Stimulated activated CD8-positive, alpha-beta memory T cell treated with anti-CD3 and anti-CD28 coated beads, Interleukin-12 subunit alpha, Interleukin-12 subunit beta, amount 100 ng/mL, for 24 hours (primary cell): ENCODE data around the gene COL4A3.

Experiments
- DNase-seq: peaks from one replicate; pipeline ENCODE4 v3.0.0-alpha.2; 2020; ENCODE audit errors: extremely low read depth

Gene COL4A3

DNA sequence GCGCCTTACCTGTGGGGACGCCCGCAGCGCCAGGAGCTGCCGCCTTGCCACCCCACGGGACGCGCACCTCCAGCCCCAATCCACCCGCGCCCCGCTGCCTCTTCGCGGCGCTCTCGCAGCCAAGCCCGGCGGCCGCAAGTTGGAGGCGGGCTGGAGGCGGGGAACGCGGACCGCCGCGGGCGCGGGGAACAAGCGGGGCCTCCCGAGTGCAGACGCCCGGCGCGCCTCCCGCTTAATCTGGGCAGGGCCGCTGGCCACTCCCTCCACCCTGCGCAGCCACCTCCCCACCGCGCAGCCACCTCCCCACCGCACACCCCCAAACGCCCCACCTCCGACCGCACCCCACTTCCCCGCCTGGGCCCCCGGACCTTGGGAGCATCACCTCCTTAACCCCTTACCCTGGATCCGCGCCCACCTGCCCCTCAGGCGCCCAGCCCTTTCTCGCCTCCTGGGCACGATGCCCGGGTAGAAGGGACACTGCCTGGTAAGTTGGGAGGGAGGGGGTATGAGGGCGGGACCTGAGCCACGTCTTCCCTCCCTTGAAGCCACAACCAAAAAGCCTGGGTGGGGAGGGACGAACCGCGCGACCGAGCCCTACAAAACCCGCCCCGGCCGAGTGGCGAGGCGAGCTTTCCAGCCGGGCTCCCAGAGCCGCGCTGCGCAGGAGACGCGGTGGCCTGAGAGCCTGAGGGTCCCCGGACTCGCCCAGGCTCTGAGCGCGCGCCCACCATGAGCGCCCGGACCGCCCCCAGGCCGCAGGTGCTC is at the start of gene COL4A3, which contains the start of gene COL4A4:
COL4A3 (plus strand) TSS at position 627 of the 765 bp plus-strand sequence; CDS start at position 730, 103 bp downstream.
COL4A4 (minus strand) TSS at position 208 of the 765 bp plus-strand sequence. CDS start 16,722 bp downstream, outside the sequence.
- no peak for DNase-seq

DNA sequence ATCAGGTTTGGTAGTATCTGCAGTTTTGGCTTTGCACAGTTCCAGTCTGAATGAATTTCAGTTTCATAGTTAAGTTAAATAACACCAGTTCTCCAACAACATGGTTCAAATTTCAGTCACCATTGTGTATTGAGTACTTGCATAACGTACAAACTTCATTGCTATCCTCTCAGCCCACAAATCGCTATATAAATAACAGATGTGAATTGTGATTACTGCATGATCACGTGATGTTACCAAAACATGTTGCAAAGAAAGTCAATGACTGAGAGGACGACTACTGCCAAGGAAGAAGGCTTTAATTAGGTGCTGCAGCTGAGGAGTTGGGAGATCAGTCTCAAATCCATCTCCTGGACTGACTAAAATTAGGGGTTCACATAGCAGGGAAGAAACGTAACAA is 48.7 kb upstream of the COL4A3 start:
- no peak for DNase-seq

DNA sequence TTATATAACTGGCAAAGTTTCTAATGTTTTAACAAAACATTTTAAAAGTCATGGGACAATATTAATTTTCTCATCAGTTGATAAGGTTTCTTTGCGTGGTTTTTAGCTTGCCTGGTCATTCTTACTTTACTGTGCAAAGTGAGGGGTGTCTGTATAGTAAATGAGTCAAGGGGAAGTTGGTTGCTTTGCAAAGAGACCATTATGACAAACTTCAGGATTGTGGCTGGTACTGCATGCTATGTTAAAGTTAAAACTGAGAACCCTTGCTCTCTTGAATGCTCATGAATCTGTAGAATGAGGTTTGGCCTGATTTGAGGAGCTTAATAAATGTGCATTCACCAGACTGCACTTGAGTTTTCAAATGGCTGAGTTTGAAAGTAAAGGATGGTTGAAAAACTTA is 47.4 kb upstream of the COL4A3 start:
- DNase-seq: no peak

DNA sequence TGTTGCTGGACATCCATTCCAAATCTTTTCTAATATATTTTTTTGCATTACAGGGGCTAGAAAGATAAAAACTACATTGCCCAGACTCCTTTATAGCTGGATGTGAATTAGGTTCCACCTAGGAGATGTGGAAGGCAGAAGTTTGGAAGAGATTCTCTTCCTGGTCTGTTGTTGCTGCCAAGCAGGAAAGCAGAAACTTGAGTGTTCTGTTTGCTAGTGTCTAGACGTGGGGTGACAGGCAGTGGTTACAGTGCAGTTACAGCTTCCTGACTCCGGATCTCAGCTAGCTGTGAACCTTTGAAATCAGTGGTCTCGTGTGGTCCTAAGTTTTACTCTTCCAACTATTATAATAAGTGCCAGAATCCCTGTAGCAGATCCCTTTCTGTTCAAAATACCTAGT is 46.6 kb upstream of the COL4A3 start:
- no peak for DNase-seq

DNA sequence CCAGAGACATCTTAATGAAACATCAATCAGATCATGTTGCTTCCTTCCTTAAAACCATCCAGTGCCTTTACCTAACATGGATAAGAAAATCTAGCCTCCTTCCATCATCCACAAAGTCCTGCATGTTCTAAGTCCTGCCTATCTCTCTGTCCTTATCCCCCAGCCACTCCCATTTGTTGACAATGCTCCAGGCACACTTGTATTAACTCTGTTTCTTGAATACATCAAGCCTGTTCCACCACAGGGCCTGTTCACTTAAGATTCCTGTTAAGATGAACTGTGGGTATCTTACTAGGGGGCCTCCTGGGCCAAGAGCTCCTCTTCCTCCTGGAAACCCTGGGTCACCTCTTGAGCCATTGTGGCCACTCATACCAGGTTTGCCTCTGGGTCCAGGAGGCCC is 46.1 kb upstream of the COL4A3 start:
- no peak for DNase-seq

DNA sequence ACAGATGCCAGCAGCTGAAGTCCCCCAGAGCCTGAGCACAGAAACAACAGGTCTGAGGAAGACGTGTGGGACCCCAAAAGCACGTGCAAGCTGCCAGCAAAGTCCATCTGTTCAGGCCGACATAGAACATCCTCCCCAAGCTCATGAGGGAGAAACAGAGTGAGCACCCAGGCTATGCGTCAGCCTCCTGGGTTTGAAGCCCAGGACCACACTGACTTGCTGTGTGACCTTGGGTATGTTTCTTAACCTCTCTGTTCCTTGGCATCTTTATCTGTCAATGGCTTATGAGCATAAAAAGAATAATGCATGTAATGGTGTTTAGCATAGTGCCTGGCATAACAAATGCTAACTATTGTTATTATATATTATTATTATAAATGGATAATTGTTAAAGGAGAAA is 40.7 kb upstream of the COL4A3 start:
- no peak for DNase-seq

DNA sequence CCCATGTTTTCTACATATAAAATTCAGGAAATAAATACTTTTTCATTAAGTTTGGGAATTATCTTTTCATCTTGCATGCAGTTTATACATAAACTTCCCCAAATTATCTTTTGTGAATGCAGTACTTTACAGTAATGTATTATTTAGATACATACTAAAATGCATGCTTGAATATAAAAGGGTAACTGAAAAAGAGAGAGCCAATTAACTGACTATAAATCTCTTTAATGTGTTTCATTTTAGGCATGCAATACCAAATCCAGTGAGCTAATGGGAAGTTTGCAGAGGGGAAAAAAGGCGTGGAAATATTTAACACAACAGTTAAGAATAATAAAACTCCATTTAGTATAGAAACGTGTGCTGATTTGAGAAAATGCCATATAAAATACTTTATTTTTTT is 39.6 kb upstream of the COL4A3 start:
- DNase-seq: no peak

DNA sequence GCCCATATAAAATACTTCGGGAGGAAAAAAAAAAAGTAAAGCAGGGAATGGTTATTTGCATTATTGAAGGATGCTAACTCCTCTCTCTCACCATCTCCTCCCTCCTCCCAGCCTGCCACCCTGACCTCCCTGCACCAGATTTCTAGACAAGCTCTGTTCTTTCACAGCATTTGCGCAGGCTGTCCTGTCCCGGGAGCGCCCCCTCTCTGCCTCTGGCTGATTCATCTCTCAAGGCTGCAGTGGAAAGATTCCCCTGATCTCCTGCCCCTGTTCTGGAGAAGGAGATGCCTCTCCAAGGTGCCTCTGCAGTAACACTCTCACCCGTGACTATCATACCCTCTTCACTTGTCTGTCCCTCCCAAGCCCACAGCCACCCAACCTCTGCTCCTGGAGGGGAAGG is 38.9 kb upstream of the COL4A3 start:
- DNase-seq: no peak

DNA sequence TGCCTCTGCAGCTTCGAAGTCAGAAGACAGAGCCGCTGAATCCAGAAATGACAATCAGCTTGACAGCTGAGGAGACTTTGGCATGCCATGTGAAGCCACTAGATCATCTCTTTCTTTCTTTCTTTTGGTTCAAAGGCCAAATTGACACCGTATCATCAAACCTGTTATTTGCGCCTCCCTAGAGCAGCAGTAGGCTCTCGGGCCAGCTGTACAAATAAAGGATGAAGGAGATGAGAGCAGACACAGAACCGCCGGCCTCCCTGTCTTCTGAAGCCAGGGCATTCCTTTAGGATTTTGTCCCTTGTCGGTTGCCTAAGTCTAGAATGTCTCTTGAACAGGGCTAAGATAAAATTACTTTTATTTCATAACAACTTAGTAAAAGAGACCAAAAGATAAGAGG is 37.2 kb upstream of the COL4A3 start:
- DNase-seq: no peak

DNA sequence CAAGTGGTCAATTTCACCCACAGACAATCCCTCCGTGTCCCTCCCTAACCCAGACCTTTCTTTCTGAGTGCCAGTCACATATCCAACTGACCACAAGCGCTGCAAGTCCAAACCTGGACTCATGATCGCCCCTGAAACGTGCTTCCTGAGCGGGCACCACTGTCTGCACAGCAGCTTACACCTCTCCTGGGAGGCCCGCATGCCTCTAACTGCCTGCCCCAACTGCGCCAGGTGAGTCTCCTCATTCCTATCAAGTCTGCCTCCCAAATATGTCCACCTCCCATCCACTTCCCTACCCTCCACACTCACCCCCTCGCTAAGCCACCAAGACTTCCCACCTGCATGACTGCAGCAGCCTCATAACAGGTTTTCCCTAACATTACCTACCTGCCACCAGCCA is 33.8 kb upstream of the COL4A3 start:
- DNase-seq: no peak

DNA sequence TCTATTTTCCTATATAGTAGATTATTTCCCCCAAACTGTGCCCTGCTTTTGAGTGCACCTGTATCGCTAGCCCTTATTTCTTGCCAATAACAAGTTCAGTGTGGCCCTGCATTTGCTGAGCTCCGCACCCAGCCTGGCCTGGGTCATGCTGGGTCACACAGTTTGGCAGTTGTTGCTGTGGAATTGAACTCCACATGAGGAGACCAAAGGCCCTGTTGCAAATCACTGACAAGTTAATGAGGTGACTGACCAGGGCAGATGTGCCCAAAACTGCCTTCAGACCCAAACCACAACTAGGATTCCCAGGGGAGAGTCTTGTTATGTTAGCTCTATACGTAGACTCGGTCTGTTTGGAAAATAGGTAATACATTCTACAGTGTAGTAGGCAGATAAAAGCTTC is 31.4 kb upstream of the COL4A3 start:
- no peak for DNase-seq

DNA sequence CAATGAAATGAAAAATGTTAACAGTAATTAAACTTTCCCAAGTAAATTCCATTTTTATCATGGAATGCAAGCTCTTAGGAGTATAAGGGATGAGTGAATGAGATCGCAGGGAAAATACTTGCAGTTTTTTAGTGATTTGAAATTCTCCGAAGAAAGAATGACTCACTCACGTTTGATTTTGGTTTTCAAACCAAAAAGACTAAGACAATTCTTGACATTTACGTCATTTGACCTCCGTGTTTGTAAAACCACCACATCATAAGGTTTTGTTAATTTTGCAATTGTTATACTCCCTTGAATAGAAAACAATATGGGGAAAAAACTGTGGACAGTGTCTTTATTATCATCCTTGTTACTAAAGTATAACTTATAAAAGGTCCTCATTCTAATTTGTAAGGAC is 29.8 kb upstream of the COL4A3 start:
- no peak for DNase-seq

DNA sequence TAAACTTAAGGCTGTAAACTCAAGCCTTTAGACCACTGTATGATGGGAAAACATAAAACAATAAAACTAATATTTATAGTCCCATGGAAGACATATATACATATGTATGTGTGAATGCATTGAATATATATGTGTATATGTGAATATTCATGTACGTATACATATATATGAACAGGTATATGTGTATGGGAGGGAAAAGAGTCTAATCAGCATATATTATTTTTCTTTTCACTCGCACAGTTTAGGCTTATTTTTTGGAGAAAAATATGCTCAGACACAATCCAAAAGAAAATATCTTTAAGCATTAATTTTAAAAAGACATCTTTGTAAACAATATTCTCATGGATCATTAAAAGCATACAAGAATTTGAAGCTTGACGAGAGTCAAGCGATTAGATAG is 23.1 kb upstream of the COL4A3 start:
- no peak for DNase-seq

DNA sequence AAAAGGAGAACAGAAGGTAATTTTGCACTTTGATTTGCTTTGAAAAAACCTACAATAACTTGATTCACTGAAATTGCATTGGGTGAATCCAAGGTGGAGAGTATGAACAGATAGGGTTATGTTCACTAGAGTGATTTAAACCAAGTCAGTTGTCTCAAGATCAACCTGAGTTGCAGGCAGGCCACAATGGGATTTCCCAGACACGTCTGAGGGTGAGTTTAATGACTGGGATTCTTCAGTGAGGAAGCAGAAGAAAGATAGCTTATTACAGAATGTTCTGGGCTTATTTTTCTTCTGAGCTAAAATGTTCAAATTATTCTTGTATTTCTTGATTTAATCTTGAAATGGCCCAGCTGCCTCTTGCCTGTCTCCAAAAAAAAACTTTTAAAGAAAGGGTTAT is 20.5 kb upstream of the COL4A3 start:
- no peak for DNase-seq

DNA sequence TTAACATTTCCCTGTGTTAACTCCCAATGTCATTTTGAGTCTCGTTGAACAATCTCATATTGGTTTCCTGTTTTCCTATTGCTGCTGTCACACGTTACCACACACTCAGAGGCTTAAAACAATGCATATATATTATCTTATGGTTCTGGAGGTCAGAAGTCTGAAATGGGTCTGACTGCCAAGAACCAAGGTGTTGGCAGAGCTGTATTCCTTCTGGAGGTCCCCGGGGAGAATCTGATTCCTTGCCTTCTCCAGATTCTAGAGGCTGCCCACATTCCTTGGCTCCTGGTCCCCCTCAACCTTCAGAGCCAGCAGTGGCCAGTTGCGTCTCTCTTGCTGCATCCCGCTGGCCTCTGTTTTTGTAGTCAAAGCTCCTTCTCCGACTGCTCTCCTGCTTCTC is 18.0 kb upstream of the COL4A3 start:
- DNase-seq: no peak

DNA sequence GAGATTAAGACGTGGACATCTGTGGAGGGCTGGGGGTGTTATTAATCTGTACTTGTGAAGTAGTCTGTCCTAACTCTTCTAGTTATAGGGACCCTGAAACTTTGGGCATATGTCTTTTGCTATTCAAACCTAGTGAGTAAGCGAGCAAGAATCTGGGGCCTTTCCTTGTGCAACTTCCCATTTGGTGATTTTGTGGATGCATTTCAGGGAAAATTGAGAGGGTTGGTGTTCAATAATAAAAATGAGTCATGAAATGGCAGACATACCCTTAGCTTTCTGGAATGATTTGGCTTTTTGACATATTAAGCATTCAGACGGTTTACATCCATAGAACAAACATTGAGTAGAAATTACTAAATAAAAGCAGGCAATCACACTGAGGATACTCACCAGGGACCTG is 17.4 kb upstream of the COL4A3 start:
- no peak for DNase-seq

DNA sequence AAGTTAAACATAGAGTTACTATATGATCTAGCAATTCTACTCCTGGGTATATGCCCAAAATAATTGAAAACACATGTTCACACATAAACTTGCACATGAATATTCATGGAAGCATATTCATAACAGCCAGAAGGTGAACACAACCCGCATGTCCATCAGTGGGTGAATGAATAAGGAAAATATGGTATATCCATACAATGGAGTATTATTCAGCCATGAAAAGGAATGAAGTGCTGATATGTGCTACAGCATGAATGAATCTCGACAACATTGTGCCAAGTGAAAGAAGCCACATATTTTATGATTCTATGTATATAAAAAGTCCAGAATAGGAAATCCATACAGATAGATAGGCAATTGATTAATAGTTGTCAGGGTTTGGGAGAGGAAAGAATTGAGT is 16.3 kb upstream of the COL4A3 start:
- DNase-seq: no peak

DNA sequence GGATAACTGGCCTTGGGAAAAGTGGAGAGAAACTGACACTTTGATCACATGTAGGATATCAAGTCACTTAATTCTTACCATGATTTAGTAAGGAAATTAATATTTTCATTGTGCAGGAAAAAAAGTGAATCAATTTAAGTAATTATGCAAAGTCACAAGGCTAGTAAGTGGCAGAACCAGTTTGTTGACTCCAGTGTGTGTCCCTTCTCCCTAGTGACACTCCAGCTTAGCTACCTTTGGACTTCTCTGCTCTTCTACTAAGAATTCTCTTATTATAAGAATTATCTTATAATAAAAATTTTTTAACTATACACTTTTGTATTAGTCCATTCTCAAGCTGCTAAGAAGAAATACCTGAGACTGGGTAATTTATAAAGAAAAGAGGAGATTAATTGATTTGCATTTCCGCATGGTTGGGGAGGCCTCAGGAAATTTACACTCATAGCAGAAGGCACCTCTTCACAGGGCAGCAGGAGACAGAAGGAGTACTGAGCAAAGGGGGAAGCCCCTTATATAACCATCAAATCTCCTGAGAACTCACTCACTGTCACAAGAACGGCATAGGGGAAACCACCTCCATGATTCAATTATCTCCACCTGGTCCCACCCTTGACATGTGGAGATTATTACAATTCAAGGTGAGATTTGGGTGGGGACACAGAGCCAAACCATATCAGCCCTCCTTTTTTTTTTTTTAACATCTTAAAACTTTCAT is 14.0 kb upstream of the COL4A3 start:
- DNase-seq: no peak

DNA sequence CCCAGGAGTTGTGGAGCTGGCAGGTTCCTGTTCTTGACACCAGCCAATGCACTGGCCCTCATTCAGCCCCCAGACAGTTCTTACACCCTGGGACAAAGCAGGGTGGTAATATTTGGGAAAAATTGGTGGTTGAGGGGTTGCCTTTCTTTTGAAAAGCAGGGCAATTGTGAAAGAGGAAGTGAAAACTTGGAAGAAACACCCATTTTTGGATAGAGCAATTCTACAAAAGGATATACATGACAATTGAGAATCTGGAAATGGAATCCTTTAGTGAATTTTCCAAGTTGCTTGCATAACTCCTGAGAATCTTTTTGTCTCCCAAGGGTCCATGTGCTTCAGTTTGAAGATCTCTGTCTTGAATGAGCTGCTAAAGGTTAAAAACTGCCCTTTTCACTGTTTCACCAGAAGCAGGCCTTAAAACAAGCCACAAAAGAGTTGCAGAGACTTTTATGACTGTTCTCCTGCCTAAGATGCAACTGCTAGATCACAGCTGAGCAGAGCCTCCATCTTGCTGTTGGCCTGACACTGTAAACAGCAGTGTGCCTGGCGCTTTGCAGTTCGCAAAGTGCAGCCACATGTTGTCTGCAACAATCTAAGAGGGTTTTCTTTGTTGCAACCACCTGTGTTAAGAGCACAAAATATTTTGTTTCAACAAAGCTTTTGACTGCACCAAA is 12.2 kb upstream of the COL4A3 start:
- no peak for DNase-seq

DNA sequence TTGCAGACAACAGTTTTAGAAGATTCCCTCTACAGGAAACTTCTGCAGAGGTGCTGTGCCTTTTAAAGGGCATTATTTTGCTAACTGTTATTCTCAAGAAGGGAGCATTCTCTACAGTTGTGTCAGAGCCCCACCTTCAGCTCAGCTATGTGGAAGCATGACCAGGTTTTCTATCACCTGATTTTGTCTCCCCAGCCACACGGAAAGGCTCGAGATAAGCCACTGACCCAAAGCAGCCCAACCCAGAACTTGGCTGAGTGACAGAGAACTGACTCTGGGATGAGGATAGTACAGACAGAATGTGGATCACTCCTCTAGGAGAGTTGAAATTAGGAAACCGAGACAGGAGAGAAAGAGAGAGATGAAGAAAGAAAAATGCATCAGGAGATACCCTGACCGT is 11.1 kb upstream of the COL4A3 start:
- DNase-seq: no peak

DNA sequence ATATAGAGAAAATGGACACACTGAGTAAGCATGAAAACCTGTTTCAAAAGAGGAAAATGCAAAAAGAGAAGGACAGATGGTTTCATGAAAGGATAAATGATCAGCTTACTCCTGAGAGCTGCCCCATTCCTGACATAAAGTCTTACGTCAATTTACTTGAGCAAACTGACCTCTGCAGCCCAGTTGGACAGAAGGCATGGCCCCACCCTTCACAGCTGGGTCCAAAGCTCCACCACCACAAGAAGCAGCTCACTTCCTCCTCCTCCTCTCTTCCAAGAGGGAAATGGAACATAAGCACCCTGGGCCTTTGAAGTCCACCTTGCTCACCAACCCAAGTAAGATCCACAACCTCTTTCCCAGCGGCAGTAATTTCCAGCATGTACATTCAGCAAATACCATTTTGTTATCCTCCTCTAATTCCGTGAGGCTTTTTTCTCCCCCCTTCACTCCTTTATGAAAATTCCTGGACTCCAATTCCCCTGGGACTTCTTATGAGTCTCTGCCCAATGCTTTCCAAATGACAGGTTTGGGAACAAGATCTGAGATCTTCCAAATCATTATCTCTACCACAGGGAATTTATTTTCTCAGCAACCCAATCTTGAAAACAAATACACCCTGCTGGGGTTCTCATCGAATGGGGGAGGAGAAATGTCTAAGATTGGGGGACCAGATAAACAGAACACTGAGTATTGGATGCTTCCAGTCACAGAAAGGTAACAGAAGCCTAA is 10.5 kb upstream of the COL4A3 start:
- no peak for DNase-seq
